ENCODE results near the gene SCRT2. TPM values are rescaled to one million over a fixed set of nuclear protein-coding genes. Genes with fewer than 3 reads are reported as not detected.

Gene SCRT2
- total RNA-seq, 4 donors from 2014 or later, result not detected

Other genes with a start within 250 kb of the SCRT2 start
- 10 to 100 TPM; 38.5 to 52.0 (median 44.3) TPM for gene TBC1D20, start 213.3 kb downstream of the SCRT2 start, total RNA-seq
- gene CSNK2A1, start 132.0 kb downstream of the SCRT2 start, total RNA-seq, result 10 to 100 TPM; 60.7 to 73.0 (median 64.1) TPM
- 1 to 10 TPM in 2 of 4 donors, under 1 TPM in 1, not detected in 1; 0.30 to 4.5 (median 1.1) TPM for gene TCF15, start 65.5 kb downstream of the SCRT2 start, total RNA-seq
- gene SRXN1, start 22.6 kb downstream of the SCRT2 start, total RNA-seq, result 10 to 100 TPM; 15.1 to 31.8 (median 19.5) TPM
- gene SLC52A3, start 92.7 kb upstream of the SCRT2 start, total RNA-seq, result 10 to 100 TPM in 1 of 4 donors, 1 to 10 TPM in 2, under 1 TPM in 1; 0.42 to 13.2 (median 2.4) TPM
- 1 to 10 TPM; 2.8 to 6.9 (median 4.7) TPM for gene FAM110A, start 157.9 kb upstream of the SCRT2 start, total RNA-seq
- 1 to 10 TPM in 3 of 4 donors, under 1 TPM in 1; 0.63 to 4.7 (median 1.3) TPM for gene ANGPT4, start 240.5 kb upstream of the SCRT2 start, total RNA-seq